EL (cell line): ENCODE results near the gene COX14.

Experiments
- DNase-seq: peaks from one replicate; pipeline ENCODE4 v3.0.0-alpha.2; 2016

COX14 gene

GRCh38 chr12:50162230-50162629 is 50.2 kb downstream of the COX14 start:
- DNase-seq: no peak

DNA sequence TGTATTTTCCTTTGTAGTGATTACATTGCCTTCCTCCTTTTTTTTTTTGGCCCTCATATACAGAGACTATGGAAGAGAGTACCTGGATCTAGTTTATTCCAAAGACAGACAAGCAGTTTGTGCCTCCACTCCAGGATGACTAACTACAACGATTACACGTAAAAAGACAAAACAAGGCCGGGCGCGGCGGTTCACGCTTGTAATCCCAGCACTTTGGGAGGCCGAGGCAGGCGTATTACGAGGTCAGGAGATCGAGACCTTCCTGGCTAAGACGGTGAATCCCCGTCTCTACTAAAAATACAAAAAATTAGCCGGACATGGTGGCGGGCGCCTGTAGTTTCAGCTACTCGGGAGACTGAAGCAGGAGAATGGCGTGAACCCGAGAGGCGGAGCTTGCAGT is 52.9 kb downstream of the COX14 start:
- no peak for DNase-seq

DNA sequence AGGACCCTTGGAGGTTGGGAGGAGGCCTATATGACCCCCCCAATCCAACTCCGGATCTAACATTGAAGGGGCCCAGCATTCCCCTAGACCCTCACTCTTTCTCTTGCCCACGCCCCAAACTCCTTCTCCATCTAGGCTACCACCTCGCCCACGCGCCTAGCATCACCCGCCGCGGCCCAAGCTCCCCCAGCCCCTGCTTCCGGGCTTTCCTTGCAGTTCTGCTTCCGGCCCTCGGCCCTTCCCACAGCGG is 54.7 kb downstream of the COX14 start:
- no peak for DNase-seq

GRCh38 chr12:50167049-50167828 is 55.2 kb downstream of the COX14 start, which contains the start of gene CERS5:
TSS of gene CERS5 (minus strand) at chr12:50167369. CDS start at chr12:50167297, 72 bp downstream.
- DNase-seq: peak; percentile 99
